HG03575 (cell line): ENCODE data around the gene ACBD6.

Source experiments
- ATAC-seq: cut with Tn5 transposase; IDR thresholded peaks from one replicate; pipeline ENCODE4 v1.9.1; 2021; ENCODE audit not compliant: unreplicated experiment, insufficient number of reproducible peaks, low FRiP score; ENCODE audit errors: extremely low read depth

Gene ACBD6

DNA sequence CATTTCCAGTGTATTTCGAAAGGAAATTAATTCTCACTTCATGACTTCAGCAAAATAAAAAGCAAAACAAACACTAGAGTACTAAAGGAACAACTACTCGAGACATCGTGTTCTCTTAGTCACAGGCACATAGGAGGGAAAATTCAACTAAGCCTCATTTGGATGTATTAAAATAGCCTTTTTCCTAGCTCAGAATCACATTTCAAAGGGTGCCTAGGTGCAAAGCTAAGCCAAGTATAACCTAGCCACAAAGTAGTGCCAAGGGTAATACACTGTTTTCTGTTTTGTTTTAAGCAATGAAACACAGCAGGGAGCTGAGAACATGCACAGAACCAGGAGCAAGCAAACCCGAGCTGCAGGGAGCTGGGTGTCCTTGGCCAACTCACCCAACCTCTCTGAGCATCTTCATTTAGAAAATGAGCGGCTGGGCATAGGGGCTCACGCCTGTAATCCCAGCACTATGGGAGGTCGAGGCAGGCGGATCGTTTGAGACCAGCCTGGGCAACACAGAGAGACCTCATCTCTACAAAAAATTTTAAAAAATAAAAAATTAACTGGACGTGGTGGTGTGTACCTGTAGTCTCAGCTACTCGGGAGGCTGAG is 26.6 kb upstream of the ACBD6 start:
- ATAC-seq: no peak

GRCh38 chr1:180527101-180527669 is 24.8 kb upstream of the ACBD6 start:
- ATAC-seq: no peak

DNA sequence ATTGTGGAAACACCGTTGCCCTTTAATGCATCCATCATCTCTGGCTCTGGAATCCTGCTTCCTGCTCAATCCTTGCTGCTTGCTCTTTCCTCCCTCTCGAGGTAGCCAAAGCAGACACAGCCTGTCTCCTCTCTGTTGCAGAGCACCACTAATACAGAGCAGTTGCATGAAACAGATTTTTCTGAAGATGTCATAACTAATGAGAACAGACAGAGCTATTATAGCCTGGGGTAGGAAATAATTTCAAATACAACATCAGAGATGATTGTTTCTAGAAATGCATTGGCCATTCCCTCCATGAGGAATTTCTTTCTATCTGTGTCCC is 23.3 kb upstream of the ACBD6 start:
- no peak for ATAC-seq

DNA sequence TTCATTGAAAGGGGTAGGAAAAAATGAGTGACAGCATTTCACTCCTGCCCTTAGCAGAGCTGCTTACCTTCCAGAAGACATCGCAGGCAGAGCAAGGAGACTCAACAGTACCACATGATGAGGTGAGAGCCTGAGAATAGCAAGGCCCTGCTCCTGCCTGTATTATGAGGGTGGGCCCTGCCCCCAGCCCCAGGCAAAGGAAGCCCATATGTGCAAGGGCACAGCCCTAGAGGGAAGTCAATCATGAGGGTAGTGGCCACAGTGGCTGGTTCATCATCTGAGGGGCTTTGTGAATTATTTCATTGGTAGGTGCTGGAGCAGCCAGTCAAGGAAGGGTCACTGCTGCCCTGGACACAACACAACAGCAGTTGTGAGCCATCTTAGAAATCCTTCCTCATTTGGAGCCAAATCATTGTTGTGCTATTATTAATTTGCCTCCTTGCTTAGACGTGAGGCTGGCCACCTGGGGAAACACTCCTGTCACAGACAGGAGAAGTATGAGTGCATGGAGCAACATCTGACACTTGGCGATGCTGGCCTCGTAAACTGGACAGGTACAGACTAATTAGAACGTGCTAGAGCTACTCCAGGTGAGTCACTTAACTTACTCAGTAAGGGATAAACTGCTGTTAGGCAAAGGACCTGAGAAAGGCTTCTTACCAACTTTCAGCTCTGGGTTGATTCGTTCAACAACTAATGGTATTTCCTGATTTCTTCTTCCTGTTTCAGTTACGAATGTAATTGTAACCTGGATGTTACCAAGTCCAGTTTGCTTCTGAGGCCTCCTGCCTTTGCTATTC is 22.7 kb upstream of the ACBD6 start:
- no peak for ATAC-seq

DNA sequence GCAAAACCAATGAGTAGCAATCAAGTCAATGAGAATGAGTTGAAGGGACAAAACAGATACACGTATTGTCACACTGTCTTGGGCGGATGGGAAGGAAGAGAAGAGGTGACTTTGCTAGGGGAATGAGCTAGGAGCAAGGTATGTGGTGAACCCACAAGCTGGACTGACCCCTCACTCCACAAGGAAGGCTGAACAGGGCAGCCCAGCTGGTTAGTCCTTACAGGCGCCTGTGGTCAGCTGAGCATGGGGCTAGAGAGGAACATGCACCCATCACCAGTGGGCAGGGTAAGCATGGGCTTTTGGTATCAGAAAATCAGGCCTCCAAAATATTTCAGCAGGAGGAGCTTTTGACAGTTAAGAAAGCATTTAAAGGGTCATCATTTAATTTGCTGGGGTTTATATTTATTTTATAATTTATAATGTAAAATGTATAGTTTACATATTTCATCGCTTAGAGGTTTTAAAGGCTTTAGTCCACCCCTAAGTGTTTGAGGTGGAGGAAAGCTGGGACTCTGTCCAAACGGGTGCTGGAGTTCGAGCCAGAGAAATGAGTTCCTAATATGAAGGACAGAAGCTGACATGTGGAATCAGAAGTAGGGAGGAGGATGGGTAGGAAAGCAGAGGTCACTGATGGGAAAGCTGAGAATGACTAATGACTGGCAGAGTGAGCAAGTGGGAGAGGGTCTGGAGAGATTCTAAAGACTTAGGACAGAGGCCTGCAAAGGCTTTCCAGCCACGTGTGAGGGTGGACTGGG is 22.0 kb upstream of the ACBD6 start:
- no peak for ATAC-seq

DNA sequence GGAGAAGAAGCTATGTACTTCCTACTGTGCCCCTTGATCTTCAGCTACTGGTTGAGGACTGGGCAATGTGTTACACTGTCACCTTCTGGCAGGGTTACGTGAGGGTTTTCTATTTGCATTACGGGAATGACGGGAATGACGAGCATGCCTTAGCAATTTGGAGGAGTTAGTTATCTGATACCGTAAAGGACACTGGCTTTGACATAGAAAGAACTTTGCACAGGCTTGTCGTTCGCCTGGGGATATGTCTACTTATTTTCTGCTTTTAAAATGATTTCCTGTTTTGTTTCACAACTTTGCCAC is 19.8 kb upstream of the ACBD6 start:
- ATAC-seq: no peak

DNA sequence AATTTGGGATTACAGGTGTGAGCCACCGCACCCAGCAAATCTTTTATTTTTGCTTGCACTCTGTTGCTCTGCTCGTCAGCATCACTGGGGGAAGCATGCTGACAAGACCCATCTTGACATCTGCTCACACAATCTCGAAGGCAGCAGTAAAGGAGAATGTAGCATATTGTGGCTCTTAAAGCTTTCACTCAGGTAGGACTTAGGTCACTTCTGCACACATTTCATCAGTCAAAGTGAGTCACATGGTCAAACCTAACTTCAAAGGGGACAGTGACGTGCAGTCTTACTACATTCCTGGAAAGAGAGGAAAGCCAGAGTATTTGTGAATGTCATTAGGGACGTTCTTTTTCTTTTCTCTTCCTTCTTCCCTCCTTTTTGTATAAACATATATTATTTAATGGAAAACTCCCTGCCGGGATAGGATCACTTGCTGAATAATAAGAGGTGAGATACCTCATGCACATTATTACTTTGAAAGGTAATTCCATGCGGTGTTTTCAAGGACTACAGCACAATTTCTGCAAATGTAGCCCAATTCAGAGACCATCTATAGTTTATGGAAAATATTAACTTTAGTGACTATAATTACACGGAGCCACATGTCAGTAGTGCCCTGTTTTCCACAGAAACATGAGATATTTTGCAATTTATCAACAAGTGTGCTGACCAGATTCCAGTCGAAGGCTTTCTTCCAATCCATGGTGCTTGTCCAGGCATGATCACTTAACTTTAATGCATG is 19.3 kb upstream of the ACBD6 start:
- no peak for ATAC-seq

DNA sequence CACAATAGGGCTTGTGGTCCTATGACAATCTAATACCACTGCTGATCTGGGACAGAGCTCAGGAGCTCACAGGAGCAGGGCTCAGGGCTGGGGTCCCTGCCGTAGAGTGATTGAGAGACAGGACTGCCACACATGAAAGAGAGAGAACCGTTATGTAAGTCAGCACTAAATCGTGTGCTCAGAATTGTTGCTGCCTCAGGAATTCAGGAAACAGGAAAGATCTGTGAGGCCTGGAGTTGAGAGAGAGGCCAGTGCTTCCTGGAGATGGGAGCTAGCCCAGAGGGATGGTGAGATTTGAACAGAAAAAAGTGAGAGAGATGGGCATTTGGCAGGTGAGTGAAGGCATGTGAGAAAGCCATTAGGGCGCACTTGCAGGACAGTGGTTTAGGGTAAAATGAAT is 17.5 kb upstream of the ACBD6 start:
- ATAC-seq: no peak

DNA sequence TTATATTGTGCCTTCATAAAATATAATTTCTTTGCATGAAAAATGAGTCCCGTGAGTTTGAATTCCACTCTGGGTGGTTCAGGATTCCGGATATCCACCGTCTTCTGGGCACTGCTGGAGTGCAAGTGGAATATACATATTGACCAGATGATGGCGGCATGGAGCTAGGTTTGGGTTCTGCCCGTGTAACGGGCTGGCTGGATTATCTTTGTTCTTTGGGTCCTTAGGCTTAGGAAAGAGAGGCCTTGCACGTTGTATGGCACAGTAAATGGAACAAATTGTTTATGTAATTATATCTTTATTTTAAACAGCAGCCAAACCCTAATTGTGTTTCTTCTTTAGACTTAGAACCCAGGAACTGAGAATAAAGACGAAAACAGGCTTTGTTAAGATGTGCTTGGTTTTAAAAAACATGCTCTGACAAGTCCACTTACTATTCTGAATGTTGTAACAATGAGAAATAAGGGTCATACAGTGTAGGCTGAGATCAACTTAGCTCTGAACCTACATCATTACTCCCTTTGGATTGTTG is 13.5 kb upstream of the ACBD6 start:
- no peak for ATAC-seq

GRCh38 chr1:180515364-180515763 is 13.0 kb upstream of the ACBD6 start:
- no peak for ATAC-seq

DNA sequence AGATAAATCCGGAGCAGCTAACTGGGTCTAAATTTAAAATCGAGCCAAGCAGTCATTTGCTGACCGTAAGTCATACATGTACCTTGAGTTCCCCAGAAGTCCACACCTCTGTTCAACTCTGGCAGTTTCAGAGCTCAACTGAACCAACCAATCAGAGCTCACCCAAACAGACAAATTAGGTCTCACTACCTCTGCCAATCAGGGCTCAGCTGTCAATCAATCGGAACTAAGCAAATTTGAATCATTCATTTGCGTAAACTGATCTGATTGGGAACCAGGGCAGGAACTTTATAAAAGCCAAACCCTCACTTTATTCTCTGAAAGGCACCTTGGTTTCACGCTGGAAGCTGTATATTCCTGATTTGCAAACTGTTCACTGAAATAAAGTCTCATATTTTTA is 11.2 kb upstream of the ACBD6 start:
- ATAC-seq: no peak

- ATAC-seq: no peak
Observed at GRCh38 chr1:180510882-180511281, 8.5 kb upstream of the ACBD6 start.

DNA sequence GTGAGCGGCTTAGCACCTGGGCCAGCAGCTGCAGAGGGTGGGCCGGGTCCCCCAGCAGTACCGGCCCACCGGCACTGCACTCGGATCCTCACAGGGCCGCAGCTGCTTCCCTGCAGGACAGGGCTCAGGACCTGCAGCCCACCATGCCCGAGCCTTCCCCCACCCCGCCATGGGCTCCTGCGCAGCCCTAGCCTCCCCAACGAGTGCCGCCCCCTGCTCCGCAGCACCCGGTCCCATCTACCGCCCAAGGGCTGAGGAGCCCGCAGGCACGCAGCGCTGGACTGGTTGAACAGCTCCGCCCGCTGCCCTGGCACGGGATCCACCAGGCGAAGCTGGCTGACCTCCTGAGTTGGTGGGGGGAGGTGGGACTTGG is 6.3 kb upstream of the ACBD6 start:
- no peak for ATAC-seq

DNA sequence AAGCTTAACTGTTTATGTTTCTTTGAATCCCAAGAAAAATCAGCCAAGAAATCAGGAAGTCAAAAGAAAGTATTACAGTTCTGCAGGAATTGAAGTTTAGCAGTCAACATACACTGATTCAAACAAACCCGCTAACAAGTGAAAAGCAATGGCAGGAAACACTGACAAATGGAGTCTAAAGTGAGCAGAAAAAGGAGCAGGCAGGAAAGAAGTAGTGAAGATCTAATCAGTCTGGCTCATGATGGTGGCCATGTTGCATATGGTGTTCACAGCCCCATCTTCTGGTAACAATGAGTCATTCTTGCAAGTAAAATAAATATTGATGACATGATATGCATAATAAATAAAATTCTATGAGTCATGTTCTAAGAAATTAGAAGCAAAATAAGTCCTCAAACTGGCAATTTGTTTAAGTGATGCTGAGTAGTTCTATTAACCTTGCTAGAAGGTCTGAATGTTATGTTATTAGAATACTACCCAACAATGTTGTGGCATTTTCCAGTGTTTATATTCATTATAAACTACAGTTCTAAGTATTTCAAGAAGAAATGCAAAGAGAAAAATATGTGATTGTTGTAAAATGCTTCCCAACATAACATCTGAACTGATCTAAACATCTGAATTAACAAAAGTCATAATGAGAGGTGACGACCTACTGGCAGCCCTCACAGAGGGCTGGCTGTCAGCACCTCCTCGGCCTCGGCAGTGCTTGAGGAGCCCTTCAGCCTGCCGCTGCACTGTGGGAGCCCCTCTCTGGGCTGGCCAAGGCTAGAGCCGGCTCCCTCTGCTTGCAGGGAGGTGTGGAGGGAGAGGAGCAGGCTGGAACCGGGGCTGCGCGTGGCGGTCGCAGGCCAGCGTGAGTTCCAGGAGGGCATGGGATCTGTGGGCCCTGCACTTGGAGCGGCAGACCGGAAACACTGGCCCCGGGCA is 5.7 kb upstream of the ACBD6 start:
- ATAC-seq: no peak

DNA sequence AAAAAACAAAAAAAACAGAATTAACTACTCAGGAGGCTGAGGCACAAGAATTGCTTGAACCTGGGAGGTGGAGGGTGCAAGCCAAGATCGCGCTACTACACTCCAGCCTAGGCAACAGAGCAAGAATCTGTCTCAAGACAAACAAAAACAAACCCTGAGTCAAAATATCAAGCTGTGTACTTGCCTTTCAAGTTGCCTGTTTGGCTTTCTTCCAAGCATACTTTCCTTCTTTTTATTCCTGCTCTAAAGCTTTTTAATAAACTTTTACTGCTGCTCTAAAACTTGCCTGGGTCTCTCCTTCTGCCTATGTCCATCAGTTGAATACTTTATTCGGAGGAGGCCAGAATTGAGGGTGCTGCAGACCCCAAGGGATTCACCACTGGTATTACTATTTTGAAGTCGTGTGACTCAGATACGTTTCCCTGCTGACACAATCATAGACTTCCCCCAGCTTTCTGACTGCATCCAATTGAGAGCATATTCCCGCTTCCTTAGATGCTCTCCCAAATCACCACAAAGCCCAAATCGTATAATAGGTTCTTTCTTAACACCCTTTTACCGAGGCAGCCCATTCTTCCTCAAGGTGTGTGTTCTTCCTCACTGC is 3.5 kb upstream of the ACBD6 start:
- ATAC-seq: no peak

DNA sequence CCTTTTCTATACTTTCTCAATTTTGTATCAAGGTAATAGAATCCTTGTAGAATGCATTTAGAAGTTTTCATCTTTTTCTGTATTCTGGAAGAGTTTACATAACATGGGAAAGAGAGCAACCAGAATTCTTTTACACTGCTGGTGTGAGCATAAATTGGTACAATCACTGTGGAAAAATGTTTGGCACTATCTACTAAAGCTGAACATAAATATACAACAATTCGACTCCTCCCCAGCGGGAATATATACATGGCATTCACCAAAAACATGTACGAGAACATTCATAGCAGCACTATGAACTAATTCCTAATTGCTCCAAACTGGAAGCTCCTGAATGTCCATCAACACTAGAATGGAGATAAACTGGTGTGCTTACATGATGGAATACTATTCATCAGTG is 1.8 kb upstream of the ACBD6 start:
- no peak for ATAC-seq

GRCh38 chr1:180503280-180503862 is 994 bp upstream of the ACBD6 start:
- ATAC-seq: no peak
